ENCODE measurements around the gene WWP2.

DNA sequence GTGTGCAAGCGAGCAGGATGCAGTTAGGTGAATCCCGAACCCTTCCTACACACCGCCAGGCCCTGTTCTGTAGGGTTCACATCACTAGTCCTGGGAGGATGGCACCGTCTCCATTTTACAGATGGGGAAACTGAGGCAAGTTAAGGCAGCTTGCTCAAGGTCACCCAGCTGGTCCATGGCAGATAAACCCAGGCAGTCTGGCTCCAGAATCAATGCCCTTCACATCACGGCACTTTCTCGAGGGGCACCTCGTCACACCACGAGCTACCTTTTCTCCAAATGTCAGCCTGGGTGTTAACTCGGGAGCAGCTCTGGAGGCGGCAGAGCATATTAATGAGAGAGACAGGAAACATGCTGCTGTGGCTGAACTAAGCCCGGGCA lies 16.9 kb upstream of the WWP2 start:
- no peak for TF ChIP-seq POLR2A (IDR thresholded peaks at IDR 0.05)
- TF ChIP-seq, protein P1, sequence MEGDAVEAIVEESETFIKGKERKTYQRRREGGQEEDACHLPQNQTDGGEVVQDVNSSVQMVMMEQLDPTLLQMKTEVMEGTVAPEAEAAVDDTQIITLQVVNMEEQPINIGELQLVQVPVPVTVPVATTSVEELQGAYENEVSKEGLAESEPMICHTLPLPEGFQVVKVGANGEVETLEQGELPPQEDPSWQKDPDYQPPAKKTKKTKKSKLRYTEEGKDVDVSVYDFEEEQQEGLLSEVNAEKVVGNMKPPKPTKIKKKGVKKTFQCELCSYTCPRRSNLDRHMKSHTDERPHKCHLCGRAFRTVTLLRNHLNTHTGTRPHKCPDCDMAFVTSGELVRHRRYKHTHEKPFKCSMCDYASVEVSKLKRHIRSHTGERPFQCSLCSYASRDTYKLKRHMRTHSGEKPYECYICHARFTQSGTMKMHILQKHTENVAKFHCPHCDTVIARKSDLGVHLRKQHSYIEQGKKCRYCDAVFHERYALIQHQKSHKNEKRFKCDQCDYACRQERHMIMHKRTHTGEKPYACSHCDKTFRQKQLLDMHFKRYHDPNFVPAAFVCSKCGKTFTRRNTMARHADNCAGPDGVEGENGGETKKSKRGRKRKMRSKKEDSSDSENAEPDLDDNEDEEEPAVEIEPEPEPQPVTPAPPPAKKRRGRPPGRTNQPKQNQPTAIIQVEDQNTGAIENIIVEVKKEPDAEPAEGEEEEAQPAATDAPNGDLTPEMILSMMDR (IDR thresholded peaks at IDR 0.05): no peak
